ENCODE data around the gene NRAP. TPM values are rescaled to one million over a fixed set of nuclear protein-coding genes. Genes with fewer than 3 reads are reported as not detected.

Gene NRAP
- total and polyA plus RNA-seq, 7 experiments from 2014 or later = not detected

DNA sequence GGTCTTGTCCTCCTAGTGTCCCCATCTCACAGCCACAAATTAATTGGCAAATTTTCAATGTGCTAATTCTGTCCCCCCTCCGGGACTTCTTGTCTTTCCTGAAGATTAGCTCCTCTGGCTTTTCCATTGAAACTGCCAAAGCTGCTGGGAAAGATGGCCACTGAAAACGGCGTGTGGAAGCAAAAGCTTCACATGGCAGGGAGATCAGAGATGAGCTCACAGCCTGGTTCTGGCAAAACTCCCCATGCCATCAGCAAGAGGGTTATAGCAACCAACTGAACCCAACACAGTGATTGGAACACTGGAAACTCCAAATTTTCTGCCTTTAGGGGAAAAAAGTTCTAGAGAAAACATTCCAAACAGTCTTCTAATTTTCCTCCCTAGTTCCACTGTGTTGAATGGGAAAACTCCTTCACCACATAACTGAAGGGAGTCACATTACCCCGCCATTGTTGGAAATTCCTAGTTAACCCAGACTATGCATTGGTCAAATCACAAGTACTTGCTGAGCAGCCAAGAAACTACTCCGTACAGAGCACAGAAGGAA, 37.0 kb downstream of the NRAP start:
- Histone ChIP-seq H3K4me3 (ENCODE audit: low read length) (no peak overlapping the region), H3K4me1 (ENCODE audit: control insufficient read depth in 2 of 2, insufficient read depth in 2 of 2, low read length in 2 of 2) (no peaks in the 10 kb centered on the region), H3K27me3 (ENCODE audit: control insufficient read depth in 2 of 2, insufficient read depth in 2 of 2, low read length in 2 of 2) (peaks cover 0 to 3% of the 10 kb centered on the region in 2 donors), H3K36me3 (ENCODE audit: control insufficient read depth in 2 of 3, insufficient read depth in 3 of 3, low read length in 3 of 3) (no peaks in the 10 kb centered on the region), H3K27ac (ENCODE audit: low read depth, low read length) (no peak overlapping the region), H3K9me3 (ENCODE audit: control insufficient read depth in 2 of 3, low read length in 3 of 3) (no peaks in the 10 kb centered on the region)
- H3K9me3 Mint-ChIP-seq = peaks cover 0 to 5% (median 0%) of the 10 kb centered on the region in 11 donors
- no peaks in the 10 kb centered on the region for H3K4me1 Mint-ChIP-seq
- intact Hi-C loops (cut with micrococcal nuclease) = no loop called here
- peaks cover 6 to 30% (median 19%) of the 10 kb centered on the region in 5 donors for H3K27me3 Mint-ChIP-seq
- DNase-seq = no peak
- H3K4me3 Mint-ChIP-seq = no peak overlapping the region
- CTCF ChIA-PET = no interaction called here
- POLR2A ChIA-PET = no interaction called here
- no peak for ATAC-seq
- no peaks in the 10 kb centered on the region for H3K36me3 Mint-ChIP-seq
- no peak overlapping the region for H3K27ac Mint-ChIP-seq

DNA sequence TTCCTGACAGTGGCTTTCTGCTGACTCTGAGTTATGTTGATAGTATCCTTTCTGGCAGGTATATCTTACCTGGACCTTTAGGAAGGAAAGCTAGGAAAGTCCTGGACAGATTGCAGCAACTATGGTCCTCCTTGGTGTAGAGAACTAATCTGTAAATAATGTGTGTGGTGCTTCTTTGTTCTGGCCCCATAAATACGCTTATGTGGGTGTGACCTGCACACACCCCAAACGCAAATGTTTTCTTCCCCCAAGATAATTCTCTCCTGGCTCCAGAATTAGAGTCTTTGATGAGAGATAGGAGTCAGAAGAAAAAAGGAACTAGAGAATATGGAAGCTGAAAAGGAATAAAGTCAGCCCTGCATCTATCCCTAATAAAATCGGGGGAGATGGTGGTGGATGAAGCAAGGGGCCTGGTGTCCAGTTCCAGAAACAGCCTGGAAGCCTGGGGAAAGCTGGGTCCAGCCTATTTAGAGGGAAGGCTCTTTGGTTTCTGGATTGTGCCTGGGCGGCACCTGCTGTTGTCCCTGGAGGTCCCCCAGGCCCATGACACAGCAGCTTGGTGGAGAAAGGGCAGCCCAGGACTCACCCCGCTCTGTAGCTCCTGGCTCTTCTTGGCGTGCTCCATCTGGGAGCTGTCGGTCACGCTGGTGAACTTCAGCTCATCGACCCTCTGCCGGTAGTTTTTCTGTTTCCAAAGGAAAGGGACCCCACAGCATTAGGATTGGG, 38.2 kb downstream of the NRAP start:
- Mint-ChIP-seq H3K36me3 (no peaks in the 10 kb centered on the region), H3K27ac (no peak overlapping the region), H3K9me3 (peaks cover 0 to 5% (median 0%) of the 10 kb centered on the region in 11 donors), H3K27me3 (peaks cover 8 to 35% (median 25%) of the 10 kb centered on the region in 5 donors), H3K4me1 (no peaks in the 10 kb centered on the region), H3K4me3 (no peak overlapping the region)
- H3K36me3 ChIP-seq (ENCODE audit: control insufficient read depth in 2 of 3, insufficient read depth in 3 of 3, low read length in 3 of 3) = no peaks in the 10 kb centered on the region
- H3K27me3 ChIP-seq (ENCODE audit: control insufficient read depth in 2 of 2, insufficient read depth in 2 of 2, low read length in 2 of 2) = peaks cover 0 to 3% of the 10 kb centered on the region in 2 donors
- POLR2A ChIA-PET = no interaction called here
- no peaks in the 10 kb centered on the region for H3K9me3 ChIP-seq (ENCODE audit: control insufficient read depth in 2 of 3, low read length in 3 of 3)
- H3K4me3 ChIP-seq (ENCODE audit: low read length) = no peak overlapping the region
- intact Hi-C loops (cut with micrococcal nuclease) = no loop called here
- CTCF ChIA-PET = no interaction called here
- no peaks in the 10 kb centered on the region for H3K4me1 ChIP-seq (ENCODE audit: control insufficient read depth in 2 of 2, insufficient read depth in 2 of 2, low read length in 2 of 2)
- DNase-seq (no peak), ATAC-seq (no peak)
- H3K27ac ChIP-seq (ENCODE audit: low read depth, low read length) = no peak overlapping the region

- CTCF ChIA-PET = no interaction called here
- peaks cover 0 to 3% of the 10 kb centered on the region in 2 donors for H3K27me3 ChIP-seq (ENCODE audit: control insufficient read depth in 2 of 2, insufficient read depth in 2 of 2, low read length in 2 of 2)
- Mint-ChIP-seq H3K27ac (no peak overlapping the region), H3K27me3 (peaks cover 17 to 51% (median 31%) of the 10 kb centered on the region in 5 donors), H3K9me3 (no peaks in the 10 kb centered on the region), H3K4me1 (no peaks in the 10 kb centered on the region), H3K4me3 (no peak overlapping the region), H3K36me3 (no peaks in the 10 kb centered on the region)
- no peaks in the 10 kb centered on the region for H3K4me1 ChIP-seq (ENCODE audit: control insufficient read depth in 2 of 2, insufficient read depth in 2 of 2, low read length in 2 of 2)
- H3K4me3 ChIP-seq (ENCODE audit: low read length) = no peak overlapping the region
- H3K27ac ChIP-seq (ENCODE audit: low read depth, low read length) = no peak overlapping the region
- POLR2A ChIA-PET = no interaction called here
- no peaks in the 10 kb centered on the region for H3K9me3 ChIP-seq (ENCODE audit: control insufficient read depth in 2 of 3, low read length in 3 of 3)
- intact Hi-C loops (cut with micrococcal nuclease) = no loop called here
- no peaks in the 10 kb centered on the region for H3K36me3 ChIP-seq (ENCODE audit: control insufficient read depth in 2 of 3, insufficient read depth in 3 of 3, low read length in 3 of 3)
- DNase-seq = no peak
- ATAC-seq = no peak
Observed at GRCh38 chr10:113622831-113623230, 41.0 kb downstream of the NRAP start.

- ATAC-seq = no peak
- H3K9me3 ChIP-seq (ENCODE audit: control insufficient read depth in 2 of 3, low read length in 3 of 3) = no peaks in the 10 kb centered on the region
- Mint-ChIP-seq H3K27me3 (peaks cover 23 to 61% (median 42%) of the 10 kb centered on the region in 5 donors), H3K9me3 (no peaks in the 10 kb centered on the region), H3K27ac (no peak overlapping the region), H3K4me3 (no peak overlapping the region), H3K36me3 (no peaks in the 10 kb centered on the region), H3K4me1 (no peaks in the 10 kb centered on the region)
- no peak for DNase-seq
- H3K4me1 ChIP-seq (ENCODE audit: control insufficient read depth in 2 of 2, insufficient read depth in 2 of 2, low read length in 2 of 2) = no peaks in the 10 kb centered on the region
- ChIA-PET POLR2A (interaction anchor here (0.7 kb wide), 1 partner anchor 1087 kb away, joined by 3 read pairs; no protein-coding TSS in a partner anchor), CTCF (no interaction called here)
- intact Hi-C loops (cut with micrococcal nuclease) = no loop called here
- peaks cover 0 to 3% of the 10 kb centered on the region in 2 donors for H3K27me3 ChIP-seq (ENCODE audit: control insufficient read depth in 2 of 2, insufficient read depth in 2 of 2, low read length in 2 of 2)
- H3K4me3 ChIP-seq (ENCODE audit: low read length) = no peak overlapping the region
- H3K36me3 ChIP-seq (ENCODE audit: control insufficient read depth in 2 of 3, insufficient read depth in 3 of 3, low read length in 3 of 3) = no peaks in the 10 kb centered on the region
- no peak overlapping the region for H3K27ac ChIP-seq (ENCODE audit: low read depth, low read length)
Observed at GRCh38 chr10:113621799-113622198, 42.0 kb downstream of the NRAP start.

GRCh38 chr10:113620936-113621335, 42.9 kb downstream of the NRAP start:
- Mint-ChIP-seq H3K36me3 (no peaks in the 10 kb centered on the region), H3K27me3 (peaks cover 30 to 70% (median 46%) of the 10 kb centered on the region in 5 donors), H3K9me3 (no peaks in the 10 kb centered on the region), H3K4me3 (no peak overlapping the region), H3K4me1 (no peaks in the 10 kb centered on the region), H3K27ac (no peak overlapping the region)
- H3K27ac ChIP-seq (ENCODE audit: low read depth, low read length) = no peak overlapping the region
- ChIA-PET POLR2A (no interaction called here), CTCF (no interaction called here)
- intact Hi-C loops (cut with micrococcal nuclease) = no loop called here
- no peaks in the 10 kb centered on the region for H3K36me3 ChIP-seq (ENCODE audit: control insufficient read depth in 2 of 3, insufficient read depth in 3 of 3, low read length in 3 of 3)
- no peak overlapping the region for H3K4me3 ChIP-seq (ENCODE audit: low read length)
- peaks cover 0 to 3% of the 10 kb centered on the region in 2 donors for H3K27me3 ChIP-seq (ENCODE audit: control insufficient read depth in 2 of 2, insufficient read depth in 2 of 2, low read length in 2 of 2)
- H3K9me3 ChIP-seq (ENCODE audit: control insufficient read depth in 2 of 3, low read length in 3 of 3) = no peaks in the 10 kb centered on the region
- no peaks in the 10 kb centered on the region for H3K4me1 ChIP-seq (ENCODE audit: control insufficient read depth in 2 of 2, insufficient read depth in 2 of 2, low read length in 2 of 2)
- DNase-seq (no peak), ATAC-seq (no peak)

DNA sequence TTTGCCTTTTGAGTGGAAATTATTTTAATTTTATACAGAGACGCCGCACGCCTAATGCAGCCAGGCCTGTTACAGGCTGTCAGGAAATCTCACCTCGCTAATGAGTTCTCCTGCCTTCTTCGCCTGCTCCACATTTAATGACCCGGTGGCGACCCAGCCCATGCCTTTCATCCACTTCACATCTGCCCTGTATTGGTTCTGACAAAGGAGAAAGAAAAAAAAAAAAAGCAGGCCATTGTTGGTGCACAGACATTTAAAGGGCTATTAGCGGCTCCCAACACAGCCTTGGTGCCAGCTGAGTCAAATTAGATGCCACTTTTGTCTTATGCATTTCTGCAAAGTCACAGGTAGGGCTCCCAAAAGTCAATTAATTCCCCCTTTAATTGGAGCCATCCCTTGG, 43.3 kb downstream of the NRAP start:
- ATAC-seq = no peak
- Histone ChIP-seq H3K4me1 (ENCODE audit: control insufficient read depth in 2 of 2, insufficient read depth in 2 of 2, low read length in 2 of 2) (no peaks in the 10 kb centered on the region), H3K9me3 (ENCODE audit: control insufficient read depth in 2 of 3, low read length in 3 of 3) (no peaks in the 10 kb centered on the region), H3K4me3 (ENCODE audit: low read length) (no peak overlapping the region), H3K27ac (ENCODE audit: low read depth, low read length) (no peak overlapping the region), H3K36me3 (ENCODE audit: control insufficient read depth in 2 of 3, insufficient read depth in 3 of 3, low read length in 3 of 3) (no peaks in the 10 kb centered on the region), H3K27me3 (ENCODE audit: control insufficient read depth in 2 of 2, insufficient read depth in 2 of 2, low read length in 2 of 2) (peaks cover 0 to 3% of the 10 kb centered on the region in 2 donors)
- Mint-ChIP-seq H3K4me3 (no peak overlapping the region), H3K9me3 (no peaks in the 10 kb centered on the region), H3K4me1 (no peaks in the 10 kb centered on the region), H3K27me3 (peaks cover 32 to 74% (median 45%) of the 10 kb centered on the region in 5 donors), H3K36me3 (no peaks in the 10 kb centered on the region), H3K27ac (no peak overlapping the region)
- intact Hi-C loops (cut with micrococcal nuclease) = no loop called here
- POLR2A ChIA-PET = no interaction called here
- CTCF ChIA-PET = no interaction called here
- no peak for DNase-seq

- no peak for ATAC-seq
- no peak overlapping the region for H3K27ac ChIP-seq (ENCODE audit: low read depth, low read length)
- Mint-ChIP-seq H3K4me3 (no peak overlapping the region), H3K27me3 (peaks cover 32 to 66% (median 41%) of the 10 kb centered on the region in 5 donors), H3K36me3 (no peaks in the 10 kb centered on the region), H3K4me1 (no peaks in the 10 kb centered on the region), H3K27ac (no peak overlapping the region), H3K9me3 (peaks cover 0 to 2% (median 0%) of the 10 kb centered on the region in 11 donors)
- ChIA-PET CTCF (no interaction called here), POLR2A (no interaction called here)
- H3K4me1 ChIP-seq (ENCODE audit: control insufficient read depth in 2 of 2, insufficient read depth in 2 of 2, low read length in 2 of 2) = no peaks in the 10 kb centered on the region
- intact Hi-C loops (cut with micrococcal nuclease) = no loop called here
- no peaks in the 10 kb centered on the region for H3K9me3 ChIP-seq (ENCODE audit: control insufficient read depth in 2 of 3, low read length in 3 of 3)
- H3K4me3 ChIP-seq (ENCODE audit: low read length) = no peak overlapping the region
- no peaks in the 10 kb centered on the region for H3K36me3 ChIP-seq (ENCODE audit: control insufficient read depth in 2 of 3, insufficient read depth in 3 of 3, low read length in 3 of 3)
- no peak for DNase-seq
- H3K27me3 ChIP-seq (ENCODE audit: control insufficient read depth in 2 of 2, insufficient read depth in 2 of 2, low read length in 2 of 2) = peaks cover 0 to 3% of the 10 kb centered on the region in 2 donors
Observed at GRCh38 chr10:113619401-113619800, 44.4 kb downstream of the NRAP start.

Data from naive thymus-derived CD4-positive, alpha-beta T cell (primary cell).